HEK293 (cell line): ENCODE results near the gene DHRS13.

Experiments used
- CTCF ChIP-seq: fragments of 450-650 bp; formaldehyde crosslinking; IDR thresholded peaks from 2 replicates; pipeline ENCODE4 v1.5.1; 2016; ENCODE audit warnings: missing biosample characterization, missing genetic modification characterization
- ELK4 ChIP-seq: IDR thresholded peaks from 2 replicates; pipeline ENCODE4 v1.6.1; 2011; ENCODE audit warnings: mild to moderate bottlenecking, low read depth, low read length, borderline replicate concordance
- GLI4 ChIP-seq: fragments of 450-650 bp; formaldehyde crosslinking; IDR thresholded peaks from 2 replicates; pipeline ENCODE4 v1.5.1; 2016; ENCODE audit warnings: missing biosample characterization, missing genetic modification characterization
- PBX3 ChIP-seq: sonication (generic); formaldehyde crosslinking; IDR thresholded peaks from 2 replicates; pipeline ENCODE4 v1.8.1; 2022; ENCODE audit warnings: mild to moderate bottlenecking, moderate library complexity, missing genetic modification reagents
- ZNF132 ChIP-seq: fragments of 450-650 bp; formaldehyde crosslinking; IDR thresholded peaks from 2 replicates; pipeline ENCODE4 v1.5.1; 2017; ENCODE audit warnings: missing biosample characterization, missing genetic modification characterization, borderline replicate concordance
- ZNF792 ChIP-seq: fragments of 450-650 bp; formaldehyde crosslinking; IDR thresholded peaks from 2 replicates; pipeline ENCODE4 v1.5.1; 2016; ENCODE audit warnings: missing biosample characterization, missing genetic modification characterization
- TF ChIP-seq, protein P1 (sequence below): fragments of 450-650 bp; formaldehyde crosslinking; IDR thresholded peaks from 2 replicates; pipeline ENCODE4 v1.5.1; 2016; ENCODE audit warnings: missing biosample characterization, missing genetic modification characterization
- TF ChIP-seq, protein P2 (sequence below): fragments of 450-650 bp; IDR thresholded peaks from 2 replicates; pipeline ENCODE4 v1.5.1; 2018; ENCODE audit warnings: missing biosample characterization, mild to moderate bottlenecking, missing genetic modification characterization
- TF ChIP-seq, protein P3 (sequence below): fragments of 450-650 bp; formaldehyde crosslinking; IDR thresholded peaks from 2 replicates; pipeline ENCODE4 v1.5.1; 2016; ENCODE audit warnings: missing biosample characterization, missing genetic modification characterization, borderline replicate concordance

GRCh38 chr17:28871056-28871579 is 31.8 kb downstream of the DHRS13 start:
- TF ChIP-seq ELK4 (no peak), ZNF132 (tag by site-specific recombination) (no peak), PBX3 (CRISPR knock-in tag) (no peak), ZNF792 (tag by site-specific recombination) (no peak), CTCF (tag by site-specific recombination) (no peak), GLI4 (tag by site-specific recombination) (no peak)
- TF ChIP-seq, protein P1, sequence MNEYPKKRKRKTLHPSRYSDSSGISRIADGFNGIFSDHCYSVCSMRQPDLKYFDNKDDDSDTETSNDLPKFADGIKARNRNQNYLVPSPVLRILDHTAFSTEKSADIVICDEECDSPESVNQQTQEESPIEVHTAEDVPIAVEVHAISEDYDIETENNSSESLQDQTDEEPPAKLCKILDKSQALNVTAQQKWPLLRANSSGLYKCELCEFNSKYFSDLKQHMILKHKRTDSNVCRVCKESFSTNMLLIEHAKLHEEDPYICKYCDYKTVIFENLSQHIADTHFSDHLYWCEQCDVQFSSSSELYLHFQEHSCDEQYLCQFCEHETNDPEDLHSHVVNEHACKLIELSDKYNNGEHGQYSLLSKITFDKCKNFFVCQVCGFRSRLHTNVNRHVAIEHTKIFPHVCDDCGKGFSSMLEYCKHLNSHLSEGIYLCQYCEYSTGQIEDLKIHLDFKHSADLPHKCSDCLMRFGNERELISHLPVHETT (tag by site-specific recombination): no peak
- TF ChIP-seq, protein P2, sequence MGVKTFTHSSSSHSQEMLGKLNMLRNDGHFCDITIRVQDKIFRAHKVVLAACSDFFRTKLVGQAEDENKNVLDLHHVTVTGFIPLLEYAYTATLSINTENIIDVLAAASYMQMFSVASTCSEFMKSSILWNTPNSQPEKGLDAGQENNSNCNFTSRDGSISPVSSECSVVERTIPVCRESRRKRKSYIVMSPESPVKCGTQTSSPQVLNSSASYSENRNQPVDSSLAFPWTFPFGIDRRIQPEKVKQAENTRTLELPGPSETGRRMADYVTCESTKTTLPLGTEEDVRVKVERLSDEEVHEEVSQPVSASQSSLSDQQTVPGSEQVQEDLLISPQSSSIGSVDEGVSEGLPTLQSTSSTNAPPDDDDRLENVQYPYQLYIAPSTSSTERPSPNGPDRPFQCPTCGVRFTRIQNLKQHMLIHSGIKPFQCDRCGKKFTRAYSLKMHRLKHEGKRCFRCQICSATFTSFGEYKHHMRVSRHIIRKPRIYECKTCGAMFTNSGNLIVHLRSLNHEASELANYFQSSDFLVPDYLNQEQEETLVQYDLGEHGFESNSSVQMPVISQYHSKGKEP (tag by site-specific recombination): no peak
- TF ChIP-seq, protein P3, sequence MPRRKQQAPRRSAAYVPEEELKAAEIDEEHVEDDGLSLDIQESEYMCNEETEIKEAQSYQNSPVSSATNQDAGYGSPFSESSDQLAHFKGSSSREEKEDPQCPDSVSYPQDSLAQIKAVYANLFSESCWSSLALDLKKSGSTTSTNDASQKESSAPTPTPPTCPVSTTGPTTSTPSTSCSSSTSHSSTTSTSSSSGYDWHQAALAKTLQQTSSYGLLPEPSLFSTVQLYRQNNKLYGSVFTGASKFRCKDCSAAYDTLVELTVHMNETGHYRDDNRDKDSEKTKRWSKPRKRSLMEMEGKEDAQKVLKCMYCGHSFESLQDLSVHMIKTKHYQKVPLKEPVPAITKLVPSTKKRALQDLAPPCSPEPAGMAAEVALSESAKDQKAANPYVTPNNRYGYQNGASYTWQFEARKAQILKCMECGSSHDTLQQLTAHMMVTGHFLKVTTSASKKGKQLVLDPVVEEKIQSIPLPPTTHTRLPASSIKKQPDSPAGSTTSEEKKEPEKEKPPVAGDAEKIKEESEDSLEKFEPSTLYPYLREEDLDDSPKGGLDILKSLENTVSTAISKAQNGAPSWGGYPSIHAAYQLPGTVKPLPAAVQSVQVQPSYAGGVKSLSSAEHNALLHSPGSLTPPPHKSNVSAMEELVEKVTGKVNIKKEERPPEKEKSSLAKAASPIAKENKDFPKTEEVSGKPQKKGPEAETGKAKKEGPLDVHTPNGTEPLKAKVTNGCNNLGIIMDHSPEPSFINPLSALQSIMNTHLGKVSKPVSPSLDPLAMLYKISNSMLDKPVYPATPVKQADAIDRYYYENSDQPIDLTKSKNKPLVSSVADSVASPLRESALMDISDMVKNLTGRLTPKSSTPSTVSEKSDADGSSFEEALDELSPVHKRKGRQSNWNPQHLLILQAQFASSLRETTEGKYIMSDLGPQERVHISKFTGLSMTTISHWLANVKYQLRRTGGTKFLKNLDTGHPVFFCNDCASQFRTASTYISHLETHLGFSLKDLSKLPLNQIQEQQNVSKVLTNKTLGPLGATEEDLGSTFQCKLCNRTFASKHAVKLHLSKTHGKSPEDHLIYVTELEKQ (tag by site-specific recombination): no peak
